HepG2 (cell line): ENCODE data around the gene ARHGAP35. TPM values are rescaled to one million over a fixed set of nuclear protein-coding genes. Genes with fewer than 3 reads are reported as not detected.

Experiments used
- AHDC1 ChIP-seq: sonication (generic); formaldehyde crosslinking; IDR thresholded peaks from 2 replicates; pipeline ENCODE4 v1.5.1; 2020; ENCODE audit warnings: mild to moderate bottlenecking, missing genetic modification reagents, borderline replicate concordance
- FOXA3 ChIP-seq: IDR thresholded peaks from 2 replicates; pipeline ENCODE4 v1.6.1; 2016; ENCODE audit warnings: missing genetic modification reagents, missing compliant biosample characterization
- FOXK1 ChIP-seq: sonication (generic); formaldehyde crosslinking; IDR thresholded peaks from 2 replicates; pipeline ENCODE4 v1.4.0; 2020; ENCODE audit warnings: low read depth, missing genetic modification reagents, borderline replicate concordance
- GMEB1 ChIP-seq: sonication (generic); formaldehyde crosslinking; IDR thresholded peaks from 2 replicates; pipeline ENCODE4 v1.5.1; 2020; ENCODE audit warnings: missing genetic modification reagents, mild to moderate bottlenecking, borderline replicate concordance
- ISL2 ChIP-seq: sonication (generic); formaldehyde crosslinking; IDR thresholded peaks from 2 replicates; pipeline ENCODE4 v1.5.0; 2020; ENCODE audit warnings: missing genetic modification reagents
- JUND ChIP-seq: sonication (generic); formaldehyde crosslinking; IDR thresholded peaks from 2 replicates; pipeline ENCODE4 v1.8.0; 2022; ENCODE audit warnings: mild to moderate bottlenecking, missing genetic modification reagents
- KLF12 ChIP-seq: sonication (generic); formaldehyde crosslinking; IDR thresholded peaks from 2 replicates; pipeline ENCODE4 v1.4.0; 2020; ENCODE audit warnings: missing genetic modification reagents, borderline replicate concordance
- NFATC3 ChIP-seq: sonication (generic); formaldehyde crosslinking; IDR thresholded peaks from 2 replicates; pipeline ENCODE4 v1.5.1; 2020; ENCODE audit warnings: mild to moderate bottlenecking, missing genetic modification reagents
- PCBP1 ChIP-seq: fragments of 200-400 bp; formaldehyde crosslinking; IDR thresholded peaks from 2 replicates; pipeline ENCODE4 v1.6.1; 2017; ENCODE audit warnings: mild to moderate bottlenecking, low read depth, low read length, borderline replicate concordance
- SMC3 ChIP-seq: IDR thresholded peaks from 2 replicates; pipeline ENCODE4 v1.6.1; 2011; ENCODE audit warnings: low read length, improper control_type of control experiment
- STAG1 ChIP-seq: sonication (generic); formaldehyde crosslinking; IDR thresholded peaks from 2 replicates; pipeline ENCODE4 v1.4.0; 2020; ENCODE audit warnings: missing genetic modification reagents
- TEAD3 ChIP-seq: optimal IDR thresholded peaks from 2 replicates; pipeline ENCODE3; 2016; ENCODE audit warnings: borderline replicate concordance
- THAP7 ChIP-seq: sonication (generic); formaldehyde crosslinking; IDR thresholded peaks from 2 replicates; pipeline ENCODE4 v1.8.1; 2023; ENCODE audit warnings: mild to moderate bottlenecking, missing genetic modification reagents
- ZBTB7B ChIP-seq: sonication (generic); formaldehyde crosslinking; IDR thresholded peaks from 2 replicates; pipeline ENCODE4 v1.4.0; 2020; ENCODE audit warnings: missing genetic modification reagents
- ZMYM4 ChIP-seq: sonication (generic); formaldehyde crosslinking; IDR thresholded peaks from 2 replicates; pipeline ENCODE4 v1.8.1; 2023; ENCODE audit warnings: mild to moderate bottlenecking, missing genetic modification reagents
- ZNF124 ChIP-seq: sonication (generic); formaldehyde crosslinking; IDR thresholded peaks from 2 replicates; pipeline ENCODE4 v1.4.0; 2020; ENCODE audit warnings: missing genetic modification reagents
- ZNF292 ChIP-seq: sonication (generic); formaldehyde crosslinking; IDR thresholded peaks from 2 replicates; pipeline ENCODE4 v1.8.1; 2022; ENCODE audit warnings: mild to moderate bottlenecking, low read depth, missing genetic modification reagents, borderline replicate concordance
- ZNF335 ChIP-seq: sonication (generic); formaldehyde crosslinking; IDR thresholded peaks from 2 replicates; pipeline ENCODE4 v1.4.0; 2020; ENCODE audit warnings: missing genetic modification reagents
- ZNF557 ChIP-seq: sonication (generic); formaldehyde crosslinking; IDR thresholded peaks from 2 replicates; pipeline ENCODE4 v1.4.0; 2020; ENCODE audit warnings: missing genetic modification reagents
- polyA plus RNA-seq, 8 experiments: library from polyadenylated mRNA; depleted of rRNA in 3 of 8; stranded (reverse) in 7 of 8; unstranded in 1 of 8; fragments of >200 nt; fragmentation: Illumina TruSeq in 4 of 8; extraction: Trizol in 4 of 8; gene quantifications; 2 replicates each; pipeline versions ENCODE4 v1.2.1 to v1.2.3, GENCODE V29; 2011 to 2016; ENCODE audit warnings: low read depth in 4 of 8, missing spikeins in 1 of 8, mixed read lengths in 1 of 8; ENCODE audit not compliant: insufficient read depth in 1 of 8
- total RNA-seq, 5 experiments: library from RNA; depleted of rRNA; stranded (reverse); fragments of >200 nt; fragmentation: Illumina TruSeq; extraction: Trizol; gene quantifications; 2 replicates each; pipeline ENCODE4 v1.2.3, GENCODE V29; 2016; ENCODE audit warnings: low read depth in 1 of 5
- TF ChIP-seq, protein P1 (sequence below): sonication (generic); formaldehyde crosslinking; IDR thresholded peaks from 2 replicates; pipeline ENCODE4 v1.5.1; 2020; ENCODE audit warnings: missing genetic modification reagents, mild to moderate bottlenecking, borderline replicate concordance

Gene ARHGAP35
- total and polyA plus RNA-seq, 2 of the 13 experiments (the other 11 are each of a cell fraction or from before 2014, with no cell fraction given) = 30.1 to 30.2 TPM

DNA sequence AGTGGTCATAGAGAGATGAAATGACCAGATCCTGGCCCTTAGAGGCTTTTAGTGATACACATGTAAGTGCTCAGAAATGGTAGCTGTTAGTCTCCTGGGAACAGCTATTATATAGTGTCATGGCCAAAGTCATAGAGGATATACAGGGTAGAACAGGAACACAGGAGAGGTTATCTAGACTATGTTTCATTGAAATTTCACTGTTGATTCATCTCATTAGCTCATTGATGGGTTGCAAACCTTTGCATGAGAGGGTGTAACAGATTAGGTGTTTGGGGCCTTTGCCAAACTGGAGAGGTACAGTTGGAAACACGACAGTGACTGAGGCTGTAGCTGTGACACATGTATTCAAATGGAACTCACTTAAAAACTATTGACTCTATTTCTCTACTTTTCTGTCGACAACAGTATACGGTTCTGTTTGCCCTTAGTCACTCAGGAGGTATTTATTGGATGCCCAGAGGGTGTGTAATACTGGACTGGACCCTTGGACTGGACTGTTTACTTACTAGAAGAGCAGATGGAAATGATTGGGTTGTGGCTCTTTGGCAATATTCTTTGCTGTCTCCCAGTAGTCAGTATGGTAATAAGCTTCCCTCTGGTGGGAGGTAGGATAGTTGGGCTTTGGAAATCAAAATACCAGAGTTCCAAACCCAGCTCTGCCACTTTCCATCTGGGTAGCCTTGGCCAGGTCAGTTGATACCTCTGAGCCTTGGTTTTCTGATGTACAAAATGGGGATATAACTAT lies 29.8 kb downstream of the ARHGAP35 start (continued):
- TF ChIP-seq AHDC1 (peak; percentile 93; the same call in 1 of the 2 replicates), GMEB1 (peak; percentile 34; the same call in 1 of the 2 replicates), FOXA3 (CRISPR knock-in tag) (peak; percentile 96), TEAD3 (peak; percentile 96), KLF12 (CRISPR knock-in tag) (0 out of 2 replicates have a peak, but pooled peaks have one; percentile 22), JUND (peak; percentile 86), SMC3 (peak; percentile 79), ZNF335 (CRISPR knock-in tag) (0 out of 2 replicates have a peak, but pooled peaks have one; percentile 64), FOXK1 (peak; percentile 86; the same call in 1 of the 2 replicates), ZBTB7B (CRISPR knock-in tag) (0 out of 2 replicates have a peak, but pooled peaks have one; percentile 18), ZNF124 (CRISPR knock-in tag) (peak; percentile 60; the same call in 1 of the 2 replicates), PCBP1 (no peak), ISL2 (CRISPR knock-in tag) (peak; percentile 62; the same call in 1 of the 2 replicates), NFATC3 (CRISPR knock-in tag) (no peak), ZNF557 (CRISPR knock-in tag) (no peak), THAP7 (CRISPR knock-in tag) (no peak), ZNF292 (CRISPR knock-in tag) (peak; percentile 62; the same call in 1 of the 2 replicates), ZMYM4 (CRISPR knock-in tag) (peak; percentile 81), STAG1 (CRISPR knock-in tag) (peak; percentile 39; the same call in 1 of the 2 replicates)
- TF ChIP-seq, protein P1, sequence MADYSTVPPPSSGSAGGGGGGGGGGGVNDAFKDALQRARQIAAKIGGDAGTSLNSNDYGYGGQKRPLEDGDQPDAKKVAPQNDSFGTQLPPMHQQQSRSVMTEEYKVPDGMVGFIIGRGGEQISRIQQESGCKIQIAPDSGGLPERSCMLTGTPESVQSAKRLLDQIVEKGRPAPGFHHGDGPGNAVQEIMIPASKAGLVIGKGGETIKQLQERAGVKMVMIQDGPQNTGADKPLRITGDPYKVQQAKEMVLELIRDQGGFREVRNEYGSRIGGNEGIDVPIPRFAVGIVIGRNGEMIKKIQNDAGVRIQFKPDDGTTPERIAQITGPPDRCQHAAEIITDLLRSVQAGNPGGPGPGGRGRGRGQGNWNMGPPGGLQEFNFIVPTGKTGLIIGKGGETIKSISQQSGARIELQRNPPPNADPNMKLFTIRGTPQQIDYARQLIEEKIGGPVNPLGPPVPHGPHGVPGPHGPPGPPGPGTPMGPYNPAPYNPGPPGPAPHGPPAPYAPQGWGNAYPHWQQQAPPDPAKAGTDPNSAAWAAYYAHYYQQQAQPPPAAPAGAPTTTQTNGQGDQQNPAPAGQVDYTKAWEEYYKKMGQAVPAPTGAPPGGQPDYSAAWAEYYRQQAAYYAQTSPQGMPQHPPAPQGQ = 0 out of 2 replicates have a peak, but pooled peaks have one; percentile 10
